Activated T-helper 1 cell treated with Interleukin-2 at 50 U/mL for 16 hours (primary cell): ENCODE results near the gene TANC2.
"Not testable (repeated sequence)": the region's sequence is repeated elsewhere in the genome, so short reads cannot be mapped to it uniquely, and the experiment has no call there.

ENCODE experiments used
- DNase-seq: peaks from one replicate; pipeline ENCODE4 v3.0.0-alpha.2; 2020; ENCODE audit warnings: low read depth

The TANC2 gene

GRCh38 chr17:62964506-62964905 lies 1.5 kb upstream of the TANC2 start:
- DNase-seq, result no peak

GRCh38 chr17:62965174-62965685 lies 805 bp upstream of the TANC2 start:
- no peak for DNase-seq

GRCh38 chr17:62966426-62967204 lies 580 bp downstream of the TANC2 start:
- DNase-seq, result peak; percentile 8

GRCh38 chr17:62967205-62967529 lies 1.1 kb downstream of the TANC2 start:
- no peak for DNase-seq

- peak; percentile 9 for DNase-seq
Measured at GRCh38 chr17:62968445-62968923, 2.4 kb downstream of the TANC2 start.

GRCh38 chr17:62970610-62971009 lies 4.6 kb downstream of the TANC2 start:
- DNase-seq, result no peak

- DNase-seq, result no peak
Measured at GRCh38 chr17:62971853-62972252, 5.8 kb downstream of the TANC2 start.

- DNase-seq, result no peak
Measured at GRCh38 chr17:62974788-62975187, 8.8 kb downstream of the TANC2 start.

GRCh38 chr17:62975206-62975605 lies 9.2 kb downstream of the TANC2 start:
- DNase-seq, result no peak

- not testable (repeated sequence) for DNase-seq
Measured at GRCh38 chr17:62976643-62977231, 10.7 kb downstream of the TANC2 start.

GRCh38 chr17:62980842-62981241 lies 14.8 kb downstream of the TANC2 start:
- no peak for DNase-seq

GRCh38 chr17:62981933-62982332 lies 15.9 kb downstream of the TANC2 start:
- no peak for DNase-seq

GRCh38 chr17:62984801-62985200 lies 18.8 kb downstream of the TANC2 start:
- DNase-seq, result no peak

GRCh38 chr17:62986549-62986948 lies 20.5 kb downstream of the TANC2 start:
- no peak for DNase-seq

- no peak for DNase-seq
Measured at GRCh38 chr17:62987136-62987535, 21.1 kb downstream of the TANC2 start.

GRCh38 chr17:62989501-62989900 lies 23.5 kb downstream of the TANC2 start:
- DNase-seq, result no peak

GRCh38 chr17:62994931-62995330 lies 28.9 kb downstream of the TANC2 start:
- no peak for DNase-seq

GRCh38 chr17:62995377-62995885 lies 29.4 kb downstream of the TANC2 start:
- DNase-seq, result no peak

GRCh38 chr17:62996221-62996620 lies 30.2 kb downstream of the TANC2 start:
- no peak for DNase-seq

- DNase-seq, result no peak
Measured at GRCh38 chr17:62998166-62998565, 32.1 kb downstream of the TANC2 start.

- DNase-seq, result no peak
Measured at GRCh38 chr17:62998665-62999393, 32.8 kb downstream of the TANC2 start.

- DNase-seq, result no peak
Measured at GRCh38 chr17:62999736-63000135, 33.7 kb downstream of the TANC2 start.
